ENCODE measurements around the gene NPAS3. TPM values are rescaled to one million over a fixed set of nuclear protein-coding genes. Genes with fewer than 3 reads are reported as not detected.

Gene NPAS3
- total and polyA plus RNA-seq, 2 of the 8 experiments (the other 6 are each of a cell fraction or from before 2014, with no cell fraction given) = 0.11 to 0.60 TPM

- TF ChIP-seq SIRT6 (IDR thresholded peaks at IDR 0.05; ENCODE audit: low read length) (no peak), ZNF274 (IDR thresholded peaks at IDR 0.05; ENCODE audit: borderline replicate concordance, extremely low read depth, low read length) (no peak), EGR1 (IDR thresholded peaks at IDR 0.05; ENCODE audit: borderline replicate concordance, low read depth, low read length) (no peak), CREB1 (IDR thresholded peaks at IDR 0.05) (no peak), PHF8 (conservative IDR thresholded peaks at IDR 0.05; ENCODE audit: low read depth, low read length) (no peak), KDM1A (IDR thresholded peaks at IDR 0.05; ENCODE audit: borderline replicate concordance, low read length) (no peak), BRCA1 (IDR thresholded peaks at IDR 0.05; ENCODE audit: low read depth, low read length) (no peak)
Measured at GRCh38 chr14:33460164-33460563, 521.5 kb downstream of the NPAS3 start (continued).

All from H1 (cell line).